ENCODE data around the gene PRKN. TPM values are rescaled to one million over a fixed set of nuclear protein-coding genes. Genes with fewer than 3 reads are reported as not detected.

The PRKN gene
- total and polyA plus RNA-seq, 9 of the 15 experiments (the other 6 are each of a cell fraction or from before 2014, with no cell fraction given) = 0.03 to 0.96 (median 0.15) TPM; not detected in 2

DNA sequence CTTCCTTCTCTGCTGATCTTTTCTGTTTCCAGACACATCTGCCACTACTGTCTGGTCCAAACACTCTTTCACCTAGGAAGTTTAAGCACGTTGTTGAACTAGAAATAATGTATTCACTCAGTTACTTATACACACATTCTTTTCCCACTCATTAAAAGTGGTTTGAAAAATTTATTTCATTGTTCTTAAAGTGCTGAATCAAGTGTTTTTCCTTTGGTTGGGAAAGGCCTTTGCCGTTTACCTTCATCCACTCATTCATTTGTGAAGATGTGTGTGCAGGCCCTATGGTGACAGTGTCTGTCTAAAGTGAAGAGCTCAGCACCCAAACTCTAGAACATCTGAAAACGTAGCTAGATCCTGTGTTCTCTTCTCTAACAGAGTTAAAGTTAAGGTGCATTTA lies 1389.6 kb downstream of the PRKN start (continued):
- TF ChIP-seq ZBTB40 (IDR thresholded peaks at IDR 0.05) (no peak), ZBTB40 (CRISPR knock-in tag; IDR thresholded peaks at IDR 0.05) (no peak), MXI1 (IDR thresholded peaks at IDR 0.05; ENCODE audit: low read depth, low read length) (no peak), ZNF316 (IDR thresholded peaks at IDR 0.05) (peak; percentile 75), ZNF668 (CRISPR knock-in tag; IDR thresholded peaks at IDR 0.05) (no peak), MYNN (IDR thresholded peaks at IDR 0.05) (no peak), MYNN (CRISPR knock-in tag; IDR thresholded peaks at IDR 0.05) (no peak), MAFK (IDR thresholded peaks at IDR 0.05; ENCODE audit: low read length) (peak; percentile 28; the same call in 1 of the 2 replicates), PRPF4 (IDR thresholded peaks at IDR 0.05; ENCODE audit: insufficient read depth, low read depth, low read length, poor library complexity, severe bottlenecking) (no peak), MYBL2 (IDR thresholded peaks at IDR 0.05; ENCODE audit: low read depth) (no peak), MYBL2 (CRISPR knock-in tag; IDR thresholded peaks at IDR 0.05; ENCODE audit: borderline replicate concordance) (no peak), ZNF311 (CRISPR knock-in tag; IDR thresholded peaks at IDR 0.05) (no peak), CXXC5 (CRISPR knock-in tag; IDR thresholded peaks at IDR 0.05) (no peak), DDX20 (tag; IDR thresholded peaks at IDR 0.05; ENCODE audit: low read depth) (no peak)
- TF ChIP-seq, protein P1, sequence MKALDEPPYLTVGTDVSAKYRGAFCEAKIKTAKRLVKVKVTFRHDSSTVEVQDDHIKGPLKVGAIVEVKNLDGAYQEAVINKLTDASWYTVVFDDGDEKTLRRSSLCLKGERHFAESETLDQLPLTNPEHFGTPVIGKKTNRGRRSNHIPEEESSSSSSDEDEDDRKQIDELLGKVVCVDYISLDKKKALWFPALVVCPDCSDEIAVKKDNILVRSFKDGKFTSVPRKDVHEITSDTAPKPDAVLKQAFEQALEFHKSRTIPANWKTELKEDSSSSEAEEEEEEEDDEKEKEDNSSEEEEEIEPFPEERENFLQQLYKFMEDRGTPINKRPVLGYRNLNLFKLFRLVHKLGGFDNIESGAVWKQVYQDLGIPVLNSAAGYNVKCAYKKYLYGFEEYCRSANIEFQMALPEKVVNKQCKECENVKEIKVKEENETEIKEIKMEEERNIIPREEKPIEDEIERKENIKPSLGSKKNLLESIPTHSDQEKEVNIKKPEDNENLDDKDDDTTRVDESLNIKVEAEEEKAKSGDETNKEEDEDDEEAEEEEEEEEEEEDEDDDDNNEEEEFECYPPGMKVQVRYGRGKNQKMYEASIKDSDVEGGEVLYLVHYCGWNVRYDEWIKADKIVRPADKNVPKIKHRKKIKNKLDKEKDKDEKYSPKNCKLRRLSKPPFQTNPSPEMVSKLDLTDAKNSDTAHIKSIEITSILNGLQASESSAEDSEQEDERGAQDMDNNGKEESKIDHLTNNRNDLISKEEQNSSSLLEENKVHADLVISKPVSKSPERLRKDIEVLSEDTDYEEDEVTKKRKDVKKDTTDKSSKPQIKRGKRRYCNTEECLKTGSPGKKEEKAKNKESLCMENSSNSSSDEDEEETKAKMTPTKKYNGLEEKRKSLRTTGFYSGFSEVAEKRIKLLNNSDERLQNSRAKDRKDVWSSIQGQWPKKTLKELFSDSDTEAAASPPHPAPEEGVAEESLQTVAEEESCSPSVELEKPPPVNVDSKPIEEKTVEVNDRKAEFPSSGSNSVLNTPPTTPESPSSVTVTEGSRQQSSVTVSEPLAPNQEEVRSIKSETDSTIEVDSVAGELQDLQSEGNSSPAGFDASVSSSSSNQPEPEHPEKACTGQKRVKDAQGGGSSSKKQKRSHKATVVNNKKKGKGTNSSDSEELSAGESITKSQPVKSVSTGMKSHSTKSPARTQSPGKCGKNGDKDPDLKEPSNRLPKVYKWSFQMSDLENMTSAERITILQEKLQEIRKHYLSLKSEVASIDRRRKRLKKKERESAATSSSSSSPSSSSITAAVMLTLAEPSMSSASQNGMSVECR (CRISPR knock-in tag; IDR thresholded peaks at IDR 0.05) = no peak
- TF ChIP-seq, protein P2, sequence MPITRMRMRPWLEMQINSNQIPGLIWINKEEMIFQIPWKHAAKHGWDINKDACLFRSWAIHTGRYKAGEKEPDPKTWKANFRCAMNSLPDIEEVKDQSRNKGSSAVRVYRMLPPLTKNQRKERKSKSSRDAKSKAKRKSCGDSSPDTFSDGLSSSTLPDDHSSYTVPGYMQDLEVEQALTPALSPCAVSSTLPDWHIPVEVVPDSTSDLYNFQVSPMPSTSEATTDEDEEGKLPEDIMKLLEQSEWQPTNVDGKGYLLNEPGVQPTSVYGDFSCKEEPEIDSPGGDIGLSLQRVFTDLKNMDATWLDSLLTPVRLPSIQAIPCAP (CRISPR knock-in tag; IDR thresholded peaks at IDR 0.05; ENCODE audit: borderline replicate concordance) = no peak
